NCI-H69 (cell line): Measurements from ENCODE around the gene GYS1.
"Not testable (repeated sequence)": the region's sequence is repeated elsewhere in the genome, so short reads cannot be mapped to it uniquely, and the experiment has no call there.

ENCODE experiments used
- DNase-seq: peaks from one replicate; lab custom pipeline; 2025; lab: John Stamatoyannopoulos, UW

GYS1 gene

DNA sequence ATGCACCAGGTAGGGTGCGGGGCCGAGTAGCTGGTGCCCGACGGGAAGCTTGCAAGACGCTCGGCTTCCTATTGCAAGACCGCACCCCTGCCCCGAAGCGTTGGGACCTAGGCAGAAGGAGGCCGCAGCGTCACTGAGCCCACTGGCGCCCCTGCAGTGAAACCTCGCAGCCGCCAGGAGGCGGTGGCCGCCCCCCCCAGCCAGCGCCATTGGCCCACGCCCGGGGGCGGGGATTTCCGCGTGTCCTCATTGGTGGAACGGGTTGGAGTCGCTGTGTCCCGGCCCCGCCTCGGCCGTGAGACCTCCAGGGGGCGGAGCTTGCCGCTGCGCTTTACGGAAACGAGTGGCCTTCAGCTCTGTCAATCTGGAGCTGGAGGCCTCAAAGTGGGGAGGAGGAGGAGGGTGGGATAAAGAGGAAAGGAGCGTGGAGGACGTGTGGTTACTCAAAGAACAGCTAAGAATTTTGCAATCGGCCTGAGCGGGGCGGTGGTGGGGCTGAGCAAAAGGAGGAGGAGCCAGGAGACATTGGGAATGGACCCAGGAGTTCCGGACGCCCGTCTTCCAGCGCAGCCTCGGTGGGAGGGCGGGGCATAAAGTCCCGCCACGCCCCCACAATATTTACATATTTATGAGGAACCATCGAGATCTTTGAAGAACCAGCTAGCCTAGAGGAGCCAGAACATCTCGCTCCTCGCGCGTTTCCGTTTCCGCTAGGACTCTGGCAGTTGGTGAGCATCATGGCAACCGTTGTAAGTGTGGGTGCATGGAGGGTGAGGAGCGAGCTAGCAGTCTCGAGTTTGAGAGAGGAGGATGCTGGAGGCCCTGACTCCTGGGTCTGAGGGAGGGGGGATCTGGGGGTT is at the start of gene GYS1, which contains the start of gene RUVBL2:
GYS1 (minus strand) TSS at position 135 of the 860 bp plus-strand sequence. CDS start 197 bp downstream, outside the sequence.
RUVBL2 (plus strand) TSS at position 713 of the 860 bp plus-strand sequence; CDS start at position 738, 25 bp downstream.
- peak; percentile 100 for DNase-seq

DNA sequence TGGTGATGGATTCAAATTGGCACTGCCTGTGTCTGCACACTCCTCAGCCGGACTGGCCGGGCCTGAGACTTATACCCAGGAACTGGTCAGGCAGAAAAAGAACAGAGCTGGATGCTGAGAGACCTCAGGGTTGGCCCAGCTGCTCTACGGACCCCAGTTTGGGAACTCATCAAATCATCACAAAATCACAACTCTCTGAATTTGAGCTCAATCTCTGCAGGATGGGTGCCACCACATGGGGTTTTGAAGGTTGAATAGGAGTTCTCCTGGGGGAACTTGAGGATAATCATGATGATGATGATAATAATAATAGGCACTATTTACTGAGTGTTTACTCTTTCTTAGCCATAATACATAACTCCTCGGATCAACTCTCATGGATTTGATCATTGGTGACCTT is 49.6 kb upstream of the GYS1 start:
- DNase-seq = not testable (repeated sequence)

DNA sequence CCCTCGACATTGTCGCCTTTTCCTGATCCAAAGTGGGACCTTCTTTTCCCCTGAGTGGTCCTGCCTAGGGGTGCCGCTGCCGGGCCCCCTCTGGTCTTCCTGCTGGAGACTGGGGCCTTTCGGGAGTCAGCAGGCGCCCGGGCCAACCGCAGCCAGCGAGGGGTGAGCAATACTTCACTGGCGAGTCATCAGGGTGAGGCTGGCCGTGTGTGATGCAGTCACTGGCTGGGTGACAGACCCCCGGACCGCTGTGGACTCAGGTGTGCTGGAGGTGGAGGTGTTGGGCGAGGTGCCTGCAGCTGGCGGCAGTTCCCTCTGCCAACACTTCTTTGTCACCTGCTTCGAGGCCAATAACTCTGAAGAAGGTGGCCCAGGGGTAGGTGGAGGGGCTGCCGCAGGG is 49.1 kb upstream of the GYS1 start:
- no peak for DNase-seq

DNA sequence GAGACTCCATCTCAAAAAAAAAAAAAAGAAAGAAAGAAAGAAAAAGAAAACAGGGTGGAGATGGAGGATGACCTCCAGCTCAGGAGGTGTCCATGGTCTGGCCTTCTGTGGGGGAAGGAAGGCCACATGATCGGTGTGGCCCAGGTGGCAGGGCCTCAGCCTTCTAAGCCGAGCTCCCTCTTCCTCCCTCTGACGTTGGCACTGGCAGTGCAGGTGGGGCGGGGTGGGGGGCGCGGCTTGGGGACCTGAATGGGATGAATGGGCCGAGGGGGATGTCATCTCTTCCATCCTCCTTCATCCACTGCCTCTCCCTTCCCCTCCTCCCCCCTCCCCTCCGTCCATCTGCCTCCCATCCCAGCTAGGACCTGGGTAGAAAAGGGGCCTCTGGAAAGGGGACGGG is 46.6 kb upstream of the GYS1 start:
- not testable (repeated sequence) for DNase-seq

DNA sequence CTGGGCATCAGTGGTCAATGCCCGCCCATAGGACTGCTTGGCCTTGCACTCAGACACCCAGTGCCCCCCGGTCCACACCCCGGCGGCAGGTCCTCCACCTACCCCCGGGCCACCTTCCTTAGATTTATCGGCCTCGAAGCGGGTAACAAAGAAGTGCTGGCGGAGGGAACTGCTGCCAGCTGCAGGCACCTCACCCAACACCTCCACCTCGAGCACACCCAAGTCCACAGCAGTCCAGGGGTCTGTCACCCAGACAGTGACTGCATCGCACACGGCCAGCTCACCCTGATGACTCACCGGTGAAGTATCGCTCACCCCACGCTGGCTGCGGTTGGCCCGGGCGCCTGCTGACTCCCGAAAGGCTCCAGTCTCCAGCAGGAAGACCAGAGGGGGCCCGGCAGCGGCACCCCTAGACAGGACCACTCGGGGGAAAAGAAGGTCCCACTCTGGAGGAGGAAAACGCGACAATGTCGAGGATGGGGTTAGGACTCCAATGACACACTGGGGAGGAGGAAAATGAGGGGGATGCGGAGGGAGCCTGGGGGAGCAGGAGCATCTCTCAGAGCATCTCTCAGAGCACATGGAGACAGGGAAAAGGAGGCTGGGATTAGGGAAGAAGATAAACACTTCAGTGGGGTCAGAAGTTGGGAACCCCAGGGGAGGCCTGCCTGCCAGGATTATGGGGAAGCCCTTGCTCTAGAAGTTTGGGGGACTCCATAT is 45.6 kb upstream of the GYS1 start:
- DNase-seq = not testable (repeated sequence)

DNA sequence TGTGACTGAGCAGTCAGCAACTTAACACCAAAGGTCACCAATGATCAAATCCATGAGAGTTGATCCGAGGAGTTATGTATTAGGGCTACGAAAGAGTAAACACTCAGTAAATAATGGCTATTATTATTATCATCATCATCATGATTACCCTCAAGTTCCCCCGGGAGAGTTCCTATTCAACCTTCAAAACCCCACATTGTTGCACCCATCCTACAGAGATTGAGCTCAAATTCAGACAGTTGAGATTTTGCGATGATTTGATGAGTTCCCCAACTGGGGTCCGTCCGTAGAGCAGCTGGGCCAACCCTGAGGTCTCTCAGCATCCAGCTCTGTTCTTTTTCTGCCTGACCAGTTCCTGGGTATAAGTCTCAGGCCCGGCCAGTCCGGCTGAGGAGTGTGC is 45.0 kb upstream of the GYS1 start:
- DNase-seq = not testable (repeated sequence)

DNA sequence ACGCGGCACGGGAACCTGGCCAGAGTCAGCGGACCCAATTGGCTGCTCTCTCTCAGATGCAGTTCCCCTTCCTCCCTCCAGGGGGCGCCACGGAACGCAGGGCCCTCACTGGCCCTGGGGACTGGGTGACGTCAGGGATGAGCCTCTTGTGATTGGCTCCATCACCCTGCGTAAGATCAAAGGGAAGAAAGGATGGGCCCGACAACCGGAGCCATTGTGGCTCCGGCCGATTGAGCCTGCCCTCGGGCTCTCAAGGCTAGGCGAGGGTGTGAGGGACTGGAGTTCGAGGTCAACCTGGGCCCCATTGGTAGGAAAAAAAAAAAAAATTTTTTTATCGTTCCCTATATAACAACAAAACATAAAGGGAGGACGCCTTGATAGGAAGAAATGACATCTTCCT is 43.7 kb upstream of the GYS1 start, which contains the start of gene CGB1:
CGB1 (minus strand) TSS at position 81 of the 400 bp plus-strand sequence. CDS start 184 bp downstream, outside the sequence.
- peak; percentile 95 for DNase-seq

DNA sequence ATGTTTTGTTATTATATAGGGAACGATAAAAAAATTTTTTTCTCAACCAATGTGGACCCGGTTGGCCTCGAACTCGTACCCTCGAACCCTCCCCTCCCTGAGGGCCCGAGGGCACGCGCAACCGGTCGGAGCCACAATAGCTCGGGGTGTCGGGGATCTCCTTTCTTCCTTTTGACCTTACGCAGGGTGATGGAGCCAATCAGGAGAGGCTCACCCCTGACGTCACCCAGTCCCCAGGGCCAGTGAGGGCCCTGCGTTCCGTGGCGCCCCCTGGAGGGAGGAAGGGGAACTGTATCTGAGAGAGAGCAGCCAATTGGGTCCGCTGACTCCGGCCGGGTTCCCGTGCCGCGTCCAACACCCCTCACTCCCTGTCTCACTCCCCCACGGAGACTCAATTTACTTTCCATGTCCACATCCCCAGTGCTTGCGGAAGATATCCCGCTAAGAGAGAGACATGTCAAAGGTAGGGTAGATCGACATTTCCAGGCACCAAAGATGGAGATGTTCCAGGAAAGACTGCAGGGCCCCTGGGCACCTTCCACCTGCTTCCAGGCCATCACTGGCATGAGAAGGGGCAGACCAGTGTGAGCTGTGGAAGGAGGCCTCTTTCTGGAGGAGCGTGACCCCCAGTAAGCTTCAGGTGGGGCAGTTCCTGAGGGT is 38.7 kb upstream of the GYS1 start, which contains the start of gene CGB2:
CGB2 (plus strand) TSS at position 249 of the 660 bp plus-strand sequence; CDS start at position 455, 206 bp downstream.
- peak; percentile 93 for DNase-seq

DNA sequence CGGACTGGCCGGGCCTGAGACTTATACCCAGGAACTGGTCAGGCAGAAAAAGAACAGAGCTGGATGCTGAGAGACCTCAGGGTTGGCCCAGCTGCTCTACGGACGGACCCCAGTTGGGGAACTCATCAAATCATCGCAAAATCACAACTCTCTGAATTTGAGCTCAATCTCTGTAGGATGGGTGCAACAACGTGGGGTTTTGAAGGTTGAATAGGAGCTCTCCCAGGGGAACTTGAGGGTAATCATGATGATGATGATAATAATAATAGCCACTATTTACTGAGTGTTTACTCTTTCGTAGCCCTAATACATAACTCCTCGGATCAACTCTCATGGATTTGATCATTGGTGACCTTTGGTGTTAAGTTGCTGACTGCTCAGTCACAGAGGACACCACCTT is 37.2 kb upstream of the GYS1 start:
- not testable (repeated sequence) for DNase-seq

DNA sequence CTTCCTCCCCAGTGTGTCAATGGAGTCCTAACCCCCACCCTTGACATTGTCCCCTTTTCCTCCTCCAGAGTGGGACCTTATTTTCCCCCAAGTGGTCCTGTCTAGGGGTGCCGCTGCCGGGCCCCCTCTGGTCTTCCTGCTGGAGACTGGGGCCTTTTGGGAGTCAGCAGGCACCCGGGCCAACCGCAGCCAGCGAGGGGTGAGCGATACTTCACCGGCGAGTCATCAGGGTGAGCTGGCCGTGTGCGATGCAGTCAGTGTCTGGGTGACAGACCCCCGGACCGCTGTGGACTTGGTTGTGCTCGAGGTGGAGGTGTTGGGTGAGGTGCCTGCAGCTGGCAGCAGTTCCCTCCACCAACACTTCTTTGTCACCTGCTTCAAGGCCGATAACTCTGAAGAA is 36.6 kb upstream of the GYS1 start:
- DNase-seq = not testable (repeated sequence)

DNA sequence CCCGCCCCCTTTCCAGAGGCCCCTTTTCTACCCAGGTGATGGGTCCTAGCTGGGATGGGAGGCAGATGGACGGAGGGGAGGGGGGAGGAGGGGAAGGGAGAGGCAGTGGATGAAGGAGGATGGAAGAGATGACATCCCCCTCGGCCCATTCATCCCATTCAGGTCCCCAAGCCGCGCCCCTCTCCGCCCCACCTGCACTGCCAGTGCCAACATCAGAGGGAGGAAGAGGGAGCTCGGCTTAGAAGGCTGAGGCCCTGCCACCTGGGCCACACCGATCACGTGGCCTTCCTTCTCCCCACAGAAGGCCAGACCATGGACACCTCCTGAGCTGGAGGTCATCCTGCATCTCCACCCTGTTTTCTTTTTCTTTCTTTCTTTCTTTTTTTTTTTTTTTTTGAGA is 35.6 kb upstream of the GYS1 start:
- not testable (repeated sequence) for DNase-seq

DNA sequence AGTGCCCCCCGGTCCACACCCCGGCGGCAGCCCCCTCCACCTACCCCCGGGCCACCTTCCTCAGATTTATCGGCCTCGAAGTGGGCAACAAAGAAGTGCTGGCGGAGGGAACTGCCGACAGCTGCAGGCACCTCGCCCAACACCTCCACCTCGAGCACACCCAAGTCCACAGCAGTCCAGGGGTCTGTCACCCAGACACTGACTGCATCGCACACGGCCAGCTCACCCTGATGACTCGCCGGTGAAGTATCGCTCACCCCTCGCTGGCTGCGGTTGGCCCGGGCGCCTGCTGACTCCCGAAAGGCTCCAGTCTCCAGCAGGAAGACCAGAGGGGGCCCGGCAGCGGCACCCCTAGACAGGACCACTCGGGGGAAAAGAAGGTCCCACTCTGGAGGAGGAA is 32.5 kb upstream of the GYS1 start:
- not testable (repeated sequence) for DNase-seq

DNA sequence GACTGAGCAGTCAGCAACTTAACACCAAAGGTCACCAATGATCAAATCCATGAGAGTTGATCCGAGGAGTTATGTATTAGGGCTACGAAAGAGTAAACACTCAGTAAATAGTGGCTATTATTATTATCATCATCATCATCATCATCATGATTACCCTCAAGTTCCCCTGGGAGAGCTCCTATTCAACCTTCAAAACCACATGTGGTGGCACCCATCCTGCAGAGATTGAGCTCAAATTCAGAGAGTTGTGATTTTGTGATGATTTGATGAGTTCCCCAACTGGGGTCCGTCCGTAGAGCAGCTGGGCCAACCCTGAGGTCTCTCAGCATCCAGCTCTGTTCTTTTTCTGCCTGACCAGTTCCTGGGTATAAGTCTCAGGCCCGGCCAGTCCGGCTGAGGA is 32.0 kb upstream of the GYS1 start:
- not testable (repeated sequence) for DNase-seq

DNA sequence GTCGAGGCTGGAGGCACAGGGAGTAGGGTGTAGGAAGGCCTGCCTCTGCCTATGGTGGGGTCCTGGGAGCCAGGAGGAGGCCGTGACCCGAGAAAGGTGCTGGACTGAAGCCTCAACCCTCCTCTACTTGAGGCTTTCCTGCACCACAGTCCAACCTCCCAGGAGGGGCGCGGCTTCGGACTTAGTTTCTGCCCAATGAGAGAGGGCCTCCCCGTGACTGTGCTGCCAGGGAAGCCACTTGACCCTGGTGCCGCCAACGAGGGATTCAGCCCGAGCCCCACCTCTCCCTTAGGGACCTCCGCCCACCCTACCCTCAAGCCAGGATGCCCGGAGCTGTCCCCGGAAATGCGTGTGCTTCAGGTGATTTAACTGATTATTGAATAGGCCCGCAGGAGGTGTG is 31.1 kb upstream of the GYS1 start, which contains the start of gene CGB3:
CGB3 (minus strand) TSS at position 101 of the 400 bp plus-strand sequence. CDS start 362 bp downstream, outside the sequence.
- DNase-seq = not testable (repeated sequence)

DNA sequence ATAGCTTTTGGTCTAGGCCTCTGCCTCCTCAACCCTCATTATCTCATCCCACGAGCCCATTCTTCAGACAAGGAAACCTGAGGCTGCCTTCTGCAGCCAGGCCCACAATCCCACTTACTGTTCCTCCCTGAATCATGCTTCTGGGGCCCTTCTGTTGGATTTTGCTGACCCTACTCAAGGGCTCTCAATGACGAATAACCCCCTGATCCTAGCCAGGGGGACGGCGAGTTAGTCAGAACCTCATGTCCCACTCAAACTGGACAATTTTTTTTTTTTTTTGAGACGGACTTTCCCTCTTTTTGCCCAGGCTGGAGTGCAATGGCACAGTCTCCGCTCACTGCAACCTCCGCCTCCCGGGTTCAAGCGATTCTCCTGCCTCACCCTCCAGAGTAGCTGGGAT is 29.0 kb upstream of the GYS1 start:
- DNase-seq = no peak

DNA sequence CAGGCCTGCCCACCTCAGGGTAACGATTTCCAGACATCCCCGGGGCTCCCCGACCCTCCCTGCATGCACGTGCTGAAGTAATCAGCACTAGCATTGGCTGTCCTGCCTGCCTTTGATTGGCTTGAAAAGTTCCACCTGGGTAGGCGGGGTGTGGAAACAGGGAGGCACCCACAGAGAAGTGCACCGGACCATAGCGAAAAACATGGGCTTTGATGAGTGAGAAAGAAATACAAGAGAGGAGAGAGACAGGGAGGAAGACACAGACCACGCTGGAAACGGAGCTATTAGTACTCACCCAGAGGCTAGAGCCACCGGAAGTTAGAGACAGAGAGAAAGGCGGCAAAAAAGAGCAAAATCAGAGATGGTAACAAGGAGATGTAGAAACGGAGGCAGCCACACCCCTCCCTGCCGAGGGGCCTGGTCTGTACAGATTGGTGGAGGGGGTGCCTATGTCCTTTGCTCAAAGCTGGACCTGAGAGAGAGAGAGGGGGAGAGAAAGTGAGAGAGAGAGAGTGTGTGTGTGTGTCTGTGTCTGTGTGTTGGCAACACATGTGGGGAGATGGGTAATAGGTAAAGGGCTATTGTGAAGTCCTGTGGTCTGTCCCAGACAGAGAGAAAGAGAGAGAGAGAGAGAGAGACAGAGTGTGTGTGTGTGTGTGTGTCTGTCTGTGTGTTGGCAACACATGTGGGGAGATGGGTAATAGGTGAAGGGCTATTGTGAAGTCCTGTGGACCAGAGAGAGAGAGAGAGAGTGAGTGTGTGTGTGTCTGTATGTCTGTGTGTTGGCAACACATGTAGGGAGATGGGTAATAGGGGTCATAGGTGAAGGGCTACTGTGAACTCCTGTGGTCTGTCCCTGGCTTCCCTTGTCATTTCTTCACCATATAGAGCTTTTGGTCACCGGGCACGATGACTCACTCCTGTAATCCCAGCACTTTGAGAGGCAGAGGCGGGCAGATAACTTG is 28.1 kb upstream of the GYS1 start:
- DNase-seq = peak; percentile 68

DNA sequence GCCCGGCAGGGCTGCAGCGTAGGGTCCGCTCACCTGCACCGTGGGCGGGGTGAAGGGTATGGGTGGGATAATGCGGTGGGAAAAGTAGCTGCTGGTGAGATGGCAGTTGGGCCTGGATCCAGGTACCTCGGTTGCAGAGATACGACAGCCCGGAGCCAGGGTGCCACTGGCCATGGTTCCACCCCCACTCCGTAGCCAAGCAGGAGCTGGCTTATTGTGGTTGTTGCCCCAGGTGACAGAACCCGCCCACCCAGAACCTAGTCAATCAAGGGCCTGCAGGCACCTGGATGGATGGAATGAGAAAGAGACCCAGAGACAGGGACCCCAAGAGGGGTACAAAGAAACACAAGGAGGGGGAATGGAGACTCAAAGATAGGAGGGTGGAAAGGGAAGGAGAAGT is 27.2 kb upstream of the GYS1 start:
- DNase-seq = peak; percentile 51

DNA sequence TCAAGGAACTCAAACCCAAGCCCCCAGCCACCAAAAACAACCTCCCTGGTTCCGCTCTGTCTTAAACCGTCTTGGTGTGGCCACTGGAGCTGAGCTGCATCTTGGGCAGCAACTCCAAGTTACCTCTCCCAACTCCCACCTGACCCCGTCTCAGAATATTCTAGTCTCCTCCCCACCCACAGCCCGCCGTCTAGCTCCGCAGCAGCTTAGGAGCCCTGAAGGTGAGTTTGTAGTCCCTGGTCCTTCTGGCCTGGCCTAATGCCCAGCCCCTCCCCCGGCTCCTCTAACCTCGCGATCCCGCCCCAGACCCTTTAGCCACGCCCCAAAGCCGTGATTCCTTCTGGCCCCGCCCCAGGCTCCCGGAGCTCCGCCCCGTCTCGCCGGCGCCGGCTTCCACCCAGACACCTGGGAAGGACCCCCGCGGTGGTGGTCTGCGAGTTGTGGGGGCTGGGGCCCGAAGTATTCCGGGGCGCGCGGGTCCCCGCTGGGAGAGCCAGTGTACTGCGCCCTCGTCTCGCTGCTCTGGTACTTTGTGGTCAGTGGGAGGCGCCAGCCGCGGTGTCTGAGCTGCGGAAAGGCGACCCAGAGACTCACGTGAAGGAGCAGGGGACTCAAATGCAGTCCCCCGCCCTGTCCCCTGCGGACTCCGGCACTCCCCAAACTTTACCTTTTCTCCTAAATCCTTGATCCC is 26.3 kb upstream of the GYS1 start:
- DNase-seq = peak; percentile 85

DNA sequence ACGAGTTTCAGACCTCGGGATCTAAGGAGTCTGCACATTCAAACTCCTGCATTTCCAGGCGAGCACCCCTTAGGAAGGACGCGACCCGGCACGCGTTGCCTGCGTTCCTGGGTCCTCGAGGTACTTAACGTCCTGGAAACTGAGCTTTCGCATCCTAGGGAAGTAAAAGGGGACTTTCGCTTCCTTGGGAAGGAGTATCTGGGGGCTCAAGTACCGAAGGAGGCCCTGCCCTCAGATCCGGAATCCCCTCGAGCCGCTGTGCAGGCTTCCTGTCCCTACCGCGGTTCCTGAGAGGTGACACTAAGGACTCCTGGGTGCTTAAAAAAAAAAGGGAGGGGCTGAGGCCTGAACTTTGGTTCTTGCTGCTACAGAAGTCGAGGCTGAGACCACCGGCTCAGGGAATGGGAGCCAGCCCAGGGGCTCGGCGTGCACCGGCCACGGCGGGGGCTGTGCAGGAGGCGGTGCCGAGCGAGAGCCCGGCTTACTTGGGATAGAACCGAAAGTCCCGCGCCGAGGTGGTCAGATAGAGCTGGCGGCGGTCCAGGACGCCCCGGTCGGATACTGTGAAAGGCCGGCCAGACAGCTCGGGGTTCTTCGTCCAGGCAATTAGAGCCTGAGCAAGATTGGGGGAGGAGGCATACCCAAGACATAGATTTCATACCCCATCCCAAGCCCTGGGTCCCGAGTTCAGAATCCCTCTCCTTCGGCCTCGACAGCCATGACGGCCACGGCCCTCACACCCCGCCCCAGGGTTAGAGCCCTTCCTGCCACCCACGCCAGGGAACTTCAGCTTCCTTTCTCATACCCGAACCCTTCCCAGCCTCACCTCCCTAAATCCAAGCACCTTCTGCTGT is 25.5 kb upstream of the GYS1 start:
- peak; percentile 28 for DNase-seq
